Activated CD4-positive, CD25-positive, alpha-beta regulatory T cell treated with anti-CD3 and anti-CD28 coated beads, Interleukin-2, amount 50 U/mL, for 24 hours (primary cell): ENCODE data around the gene CDKAL1.
"Not testable (repeated sequence)": the region's sequence is repeated elsewhere in the genome, so short reads cannot be mapped to it uniquely, and the experiment has no call there.

ENCODE experiments used
- ATAC-seq, 2 donors: fragments of 150-1000 bp; cut with Tn5 transposase; one replicate each; pipeline ENCODE4 v1.10.0; 2021; ENCODE audit warnings: mild to moderate bottlenecking in 1 of 2, moderate library complexity in 1 of 2

The CDKAL1 gene

DNA sequence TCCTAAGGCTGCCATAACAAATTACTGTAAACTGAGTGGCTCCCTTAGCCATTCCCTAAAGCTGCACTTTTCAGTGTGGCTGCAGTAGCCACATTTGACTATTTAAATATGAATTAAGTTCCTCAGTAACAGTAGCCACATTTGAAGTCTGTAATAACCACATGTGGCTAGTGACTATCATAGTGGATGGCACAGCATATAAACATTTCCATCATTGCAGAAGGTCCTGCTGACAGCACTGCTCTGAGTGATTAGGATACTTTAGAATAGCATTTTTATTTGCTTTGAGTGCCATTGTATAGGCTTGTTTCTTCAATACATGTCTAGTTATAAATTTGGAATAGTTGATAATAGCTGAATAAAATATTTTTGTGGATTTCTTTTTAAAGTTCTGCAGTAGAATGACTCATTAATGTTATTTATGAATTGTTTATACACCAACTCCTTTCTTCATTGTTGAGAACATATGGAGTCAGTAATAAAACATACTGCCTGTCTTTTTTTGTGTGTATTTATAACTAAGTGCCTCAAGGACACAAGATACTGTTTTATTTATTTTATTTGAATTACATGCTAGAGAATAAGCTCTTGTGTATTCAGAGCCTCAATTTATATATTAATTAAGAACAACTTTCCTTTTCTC, 217.2 kb downstream of the CDKAL1 start:
- peak in 1 of 2 donors; percentile 36 for ATAC-seq

DNA sequence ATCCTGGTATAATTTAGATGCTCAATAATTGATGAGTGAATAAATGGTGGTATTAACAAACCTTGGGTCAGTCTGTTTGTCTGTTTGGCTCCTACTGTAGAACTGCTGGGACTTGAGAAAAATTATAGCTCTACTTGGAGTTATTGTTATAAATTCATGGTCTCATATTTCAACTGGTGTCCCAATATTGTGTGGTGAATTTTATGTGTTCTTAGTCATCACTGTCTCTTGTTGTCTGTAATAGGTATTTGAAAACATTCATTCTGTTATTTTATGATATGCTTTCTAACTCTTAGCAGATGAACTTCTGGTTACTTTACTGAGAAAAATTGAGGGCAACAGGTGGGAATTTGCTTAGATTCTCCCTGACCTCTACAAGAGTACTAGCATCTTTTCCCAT, 221.4 kb downstream of the CDKAL1 start:
- ATAC-seq, result no peak

DNA sequence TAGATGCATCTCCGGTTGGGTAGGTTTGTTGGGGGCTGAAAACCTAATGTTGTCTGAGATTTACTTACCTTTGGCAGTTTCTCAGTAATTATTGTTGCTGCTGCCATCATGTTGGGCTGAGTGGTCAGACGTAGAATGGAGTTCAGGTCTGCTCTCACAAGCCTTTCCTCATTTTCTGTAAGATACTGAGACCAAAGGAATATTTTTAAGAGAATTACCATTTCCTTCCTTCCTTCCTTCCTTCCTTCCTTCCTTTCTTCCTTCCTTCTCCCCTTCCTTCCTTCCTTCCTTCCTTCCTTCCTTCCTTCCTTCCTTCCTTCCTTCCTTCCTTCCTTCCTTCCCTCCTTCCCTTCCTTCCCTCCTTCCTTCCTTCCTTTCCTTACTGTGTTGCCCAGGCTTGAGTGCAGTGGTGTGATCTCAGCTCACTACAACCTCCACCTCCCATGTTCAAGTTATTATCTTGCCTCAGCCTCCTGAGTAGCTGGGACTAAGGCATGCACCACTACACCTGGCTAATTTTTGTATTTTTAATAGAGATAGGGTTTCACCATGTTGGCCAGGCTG, 222.4 kb downstream of the CDKAL1 start:
- not testable (repeated sequence) for ATAC-seq

DNA sequence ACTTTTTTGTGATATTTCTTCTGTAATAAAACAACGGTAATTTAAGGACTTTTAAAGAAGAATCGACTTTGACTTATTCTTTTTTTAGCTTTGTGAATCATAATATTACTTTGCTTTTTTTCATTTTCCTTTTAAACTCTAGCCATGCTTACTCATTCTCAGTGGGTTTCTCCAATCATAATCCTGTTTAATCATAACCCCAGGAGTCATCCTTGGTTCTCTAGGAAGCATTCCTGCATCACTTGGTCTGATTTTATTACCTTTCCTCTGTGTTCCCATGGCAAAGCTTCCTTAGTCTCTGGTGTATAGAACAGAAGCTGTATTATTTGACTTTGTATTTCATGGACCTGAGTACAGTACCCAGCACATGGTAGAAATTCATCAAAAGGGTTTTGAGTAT, 223.5 kb downstream of the CDKAL1 start:
- ATAC-seq, result no peak

DNA sequence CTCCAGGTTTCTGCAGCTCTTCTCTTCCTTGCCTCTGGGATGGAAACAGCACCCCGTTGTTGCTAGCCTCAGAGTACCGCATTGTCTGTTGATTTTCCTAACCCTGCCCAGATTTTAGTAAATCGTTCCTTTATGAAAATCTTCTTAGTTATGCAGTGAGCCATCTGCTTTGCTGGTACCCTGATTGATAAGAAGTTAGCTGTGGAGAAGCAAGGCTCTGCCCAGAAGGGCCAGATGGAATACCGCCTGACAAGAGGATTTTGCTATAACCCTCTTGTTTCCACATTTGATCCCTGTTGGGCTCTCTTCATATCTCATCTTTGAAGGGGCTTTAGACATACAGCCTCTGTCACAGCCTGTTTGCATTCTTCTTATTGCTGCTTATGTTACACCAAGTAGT, 229.0 kb downstream of the CDKAL1 start:
- ATAC-seq, result no peak

DNA sequence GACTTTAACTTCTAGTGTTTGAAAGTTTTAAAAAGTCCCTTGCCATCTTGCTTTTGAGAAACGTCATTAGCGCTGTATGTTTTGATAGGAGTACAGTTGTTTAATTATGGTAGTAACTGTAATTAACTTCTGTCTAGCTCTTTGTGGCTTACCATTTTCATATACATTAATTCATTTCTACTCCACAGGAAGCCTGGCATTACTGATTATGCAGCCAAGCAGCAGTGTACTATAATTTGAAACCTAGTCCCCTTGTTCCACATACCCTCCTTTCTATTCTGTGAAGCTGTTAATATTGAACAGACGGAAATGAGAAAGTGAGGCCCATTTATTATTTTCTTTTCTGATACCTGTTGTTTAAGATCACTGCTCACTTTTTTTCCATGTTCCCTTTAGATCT, 235.4 kb downstream of the CDKAL1 start:
- no peak for ATAC-seq

DNA sequence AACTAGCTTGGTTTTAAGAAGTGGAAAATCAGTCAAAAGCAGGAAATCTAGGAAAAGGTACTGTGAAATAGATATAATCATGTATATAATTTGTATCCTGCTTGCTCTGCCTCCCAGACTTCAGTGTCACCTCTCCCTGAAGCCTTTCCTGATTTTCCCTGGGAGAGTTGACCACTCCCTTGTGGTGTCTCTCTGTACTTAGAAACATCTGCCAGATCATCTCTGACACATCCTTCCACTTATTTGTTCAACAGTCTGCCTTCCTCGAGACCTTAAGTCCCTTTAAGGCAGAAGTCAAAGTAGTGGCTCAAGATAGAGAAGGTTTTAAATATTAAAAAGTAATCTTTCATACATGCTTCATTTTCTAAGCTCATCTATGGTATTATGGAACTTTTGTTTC, 236.5 kb downstream of the CDKAL1 start:
- no peak for ATAC-seq

DNA sequence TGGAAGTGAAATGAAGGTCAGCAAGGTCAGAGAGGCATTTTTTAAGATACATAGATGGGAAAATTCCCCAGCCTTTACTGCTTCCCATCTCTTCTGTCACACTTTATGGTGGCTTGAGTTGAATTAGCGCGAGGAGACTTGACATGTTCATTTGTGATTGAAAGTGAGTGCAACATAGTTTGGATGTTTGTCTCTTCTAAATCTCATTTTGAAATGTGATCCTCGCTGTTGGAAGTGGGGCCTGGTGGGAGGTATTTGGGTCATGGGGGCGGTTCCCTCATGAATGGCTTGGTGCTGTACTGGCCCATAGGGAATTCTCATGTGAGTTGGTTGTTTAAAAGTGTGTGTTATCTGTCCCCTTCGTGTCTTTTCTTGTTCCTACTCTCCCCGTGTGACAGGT, 237.2 kb downstream of the CDKAL1 start:
- ATAC-seq, result no peak

DNA sequence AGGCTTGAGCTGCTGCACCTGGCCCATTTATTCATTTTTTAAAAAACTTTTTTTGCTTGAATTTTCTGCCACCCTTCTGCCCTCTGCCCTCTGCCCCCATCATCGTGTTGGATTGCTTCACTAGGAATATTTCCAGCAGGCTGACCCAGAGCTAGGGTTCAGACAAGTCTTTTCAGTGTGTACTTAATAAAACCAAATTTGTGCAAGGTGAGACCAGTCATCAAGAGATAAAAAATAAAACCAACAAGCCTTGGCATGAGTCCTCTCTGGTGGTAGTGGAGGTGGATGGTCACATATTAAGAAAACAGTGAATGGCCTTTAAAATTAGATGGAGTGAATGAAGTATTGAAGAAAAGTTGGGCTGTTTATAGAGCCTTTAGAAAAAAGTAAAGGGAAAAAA, 239.6 kb downstream of the CDKAL1 start:
- no peak for ATAC-seq

DNA sequence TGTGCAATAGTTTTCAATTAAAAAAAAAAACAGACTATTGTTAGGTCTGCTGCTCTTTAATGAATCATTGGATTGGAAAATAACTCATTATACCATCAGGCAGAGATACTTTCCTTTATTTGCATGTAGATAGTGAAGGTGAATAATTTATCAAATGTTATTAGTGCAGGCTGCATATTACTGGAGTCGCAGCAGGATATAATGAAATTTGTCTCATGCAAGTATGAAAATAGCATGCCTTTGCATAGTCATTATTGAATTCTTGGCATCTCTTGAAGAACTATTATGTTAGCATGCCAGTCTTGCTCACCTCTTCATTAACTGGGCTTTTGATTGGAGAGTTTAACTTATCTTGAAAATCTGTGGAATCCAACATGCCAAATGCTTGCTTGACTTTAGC, 241.7 kb downstream of the CDKAL1 start:
- ATAC-seq, result no peak

DNA sequence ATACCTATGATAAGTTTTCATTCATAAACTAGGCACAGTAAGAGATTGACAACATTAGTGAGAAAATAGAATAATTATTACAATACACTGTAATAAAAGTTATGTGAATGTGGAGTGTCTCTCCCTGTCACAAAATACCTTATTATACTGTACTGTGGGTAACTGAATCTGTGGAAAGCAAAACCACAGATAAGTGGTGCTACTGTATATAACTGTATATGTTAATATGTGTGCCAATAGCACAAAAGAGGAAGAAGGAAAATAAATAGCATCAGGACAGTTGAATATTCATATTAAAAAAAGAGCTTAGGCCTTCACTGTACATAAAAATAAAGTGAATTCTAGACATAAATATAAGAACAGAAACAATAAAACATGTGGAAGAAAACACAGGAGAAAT, 243.5 kb downstream of the CDKAL1 start:
- no peak for ATAC-seq

DNA sequence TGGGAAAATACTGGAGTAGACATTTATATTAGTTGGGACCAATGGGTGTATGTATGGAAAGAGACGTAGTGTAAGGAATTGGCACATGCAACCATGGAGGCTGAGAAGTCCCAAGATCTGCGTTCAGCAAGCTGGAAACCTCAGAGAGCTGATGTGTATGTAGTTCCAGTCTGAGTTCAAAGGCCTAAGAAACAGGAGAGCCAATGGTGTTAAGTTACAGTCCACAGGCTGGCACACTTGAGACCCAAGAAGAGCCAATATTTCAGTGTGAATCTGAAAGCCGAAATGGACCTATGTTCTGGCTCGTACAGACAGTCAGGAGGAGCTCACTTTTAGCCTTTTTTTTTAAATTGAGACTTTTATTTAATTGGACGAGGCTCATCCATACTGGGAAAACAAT, 244.2 kb downstream of the CDKAL1 start:
- no peak for ATAC-seq

DNA sequence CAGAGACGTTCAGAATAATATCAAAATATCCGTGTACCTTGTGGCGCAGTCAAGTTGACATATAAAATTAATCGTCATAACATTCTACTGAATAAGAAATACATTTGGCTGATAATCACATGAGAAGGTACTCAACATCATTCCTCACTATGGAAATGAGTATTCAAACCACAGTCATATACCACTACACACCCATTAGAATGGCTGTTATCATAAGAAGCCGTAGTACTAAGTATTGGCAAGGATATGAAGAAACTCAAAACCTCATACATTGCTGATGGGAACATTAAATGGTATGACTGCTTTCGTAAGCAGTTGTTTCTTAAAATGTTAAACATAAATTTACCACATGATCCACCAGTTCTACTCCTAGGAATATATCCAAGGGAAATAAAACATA, 244.7 kb downstream of the CDKAL1 start:
- ATAC-seq, result peak; percentile 38 to 65

DNA sequence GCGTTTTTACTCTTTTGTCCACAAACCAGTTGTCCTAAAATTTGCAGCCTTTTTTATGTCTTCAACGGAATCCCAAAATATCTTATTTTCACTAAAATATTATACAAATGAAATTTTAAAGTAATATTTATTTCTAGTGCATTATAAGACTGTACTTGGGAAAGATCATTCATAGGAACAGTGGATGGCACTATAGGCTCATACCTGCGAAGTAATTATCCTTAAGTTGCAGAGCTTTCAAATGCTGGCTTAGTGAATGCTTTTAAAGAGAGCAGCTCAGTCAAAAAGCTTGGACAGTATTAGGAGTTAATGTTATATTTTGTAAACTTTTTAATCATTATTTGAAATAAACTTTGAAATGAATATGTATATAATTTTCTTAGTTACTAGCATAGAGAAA, 254.9 kb downstream of the CDKAL1 start:
- ATAC-seq, result no peak

DNA sequence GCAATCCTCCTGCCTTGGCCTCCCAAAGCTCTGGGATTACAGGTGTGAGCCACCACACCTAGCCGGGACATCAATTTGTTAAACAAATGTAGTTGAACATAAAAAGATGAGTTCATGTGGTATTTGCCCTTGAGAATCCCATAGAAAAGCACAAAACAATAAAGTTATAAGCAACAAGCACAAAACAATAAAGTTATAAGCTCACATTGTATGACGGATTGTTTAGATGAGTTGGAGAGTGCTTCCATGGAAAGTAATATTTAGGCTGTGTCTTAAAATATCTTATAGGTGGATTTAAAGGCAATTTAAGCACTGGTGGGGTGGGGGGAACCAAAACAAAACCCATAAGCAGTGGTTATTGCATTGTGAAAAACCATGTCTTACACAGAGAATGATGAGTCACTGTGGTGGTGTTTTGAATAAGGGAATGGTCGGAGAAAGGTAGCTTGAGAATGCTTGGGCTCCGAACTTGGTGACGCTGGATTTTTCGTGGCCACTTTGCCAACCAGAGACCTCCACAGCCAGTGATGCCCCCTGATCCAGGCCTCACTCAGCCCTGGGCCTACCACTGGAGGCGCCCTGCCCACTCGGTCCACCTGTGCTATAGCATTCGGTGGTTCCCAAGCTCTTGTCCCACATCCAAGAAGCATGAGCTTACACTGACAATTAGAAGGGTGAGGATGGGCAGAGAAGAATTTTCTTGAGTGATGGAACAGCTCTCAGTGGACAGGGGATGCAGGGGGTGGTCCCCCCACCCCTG, 256.0 kb downstream of the CDKAL1 start:
- no peak for ATAC-seq

DNA sequence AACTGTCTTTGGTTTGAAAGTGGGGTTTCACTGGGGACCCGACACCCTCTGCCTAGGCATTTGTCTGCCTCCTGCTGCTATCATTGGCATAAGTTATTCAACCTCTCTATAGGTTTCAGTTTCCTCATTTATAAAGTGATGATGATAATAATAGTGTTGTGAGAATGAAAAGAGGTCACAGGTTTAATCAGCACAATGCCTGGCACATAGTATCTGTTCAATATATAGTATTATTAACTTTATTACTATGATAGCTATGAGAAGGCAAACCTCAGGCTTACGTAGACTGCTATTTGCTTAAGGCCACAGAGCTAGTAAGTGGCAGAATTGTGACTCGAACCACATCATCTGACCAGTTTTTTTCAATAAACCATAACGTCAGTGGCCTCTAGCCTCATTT, 256.8 kb downstream of the CDKAL1 start:
- peak in 1 of 2 donors; percentile 33 for ATAC-seq

DNA sequence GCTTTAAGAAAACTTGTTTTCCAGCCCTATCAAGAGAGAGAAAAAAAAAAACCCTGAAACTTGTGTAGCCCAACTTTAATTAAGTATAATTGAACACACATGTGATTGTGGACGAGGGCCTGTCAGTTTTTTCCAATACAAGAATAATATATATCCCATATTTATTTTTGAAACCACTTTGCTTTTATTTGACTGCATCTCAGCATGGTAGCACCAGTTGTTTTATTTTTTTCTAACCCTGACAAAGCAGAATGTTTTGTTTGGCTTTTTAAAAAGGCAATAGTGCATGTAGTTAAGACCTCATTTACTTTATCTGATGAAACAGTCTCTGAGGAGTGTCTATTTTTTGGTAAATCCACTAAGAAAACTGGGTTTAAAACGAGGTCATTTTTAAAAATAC, 257.7 kb downstream of the CDKAL1 start:
- no peak for ATAC-seq

DNA sequence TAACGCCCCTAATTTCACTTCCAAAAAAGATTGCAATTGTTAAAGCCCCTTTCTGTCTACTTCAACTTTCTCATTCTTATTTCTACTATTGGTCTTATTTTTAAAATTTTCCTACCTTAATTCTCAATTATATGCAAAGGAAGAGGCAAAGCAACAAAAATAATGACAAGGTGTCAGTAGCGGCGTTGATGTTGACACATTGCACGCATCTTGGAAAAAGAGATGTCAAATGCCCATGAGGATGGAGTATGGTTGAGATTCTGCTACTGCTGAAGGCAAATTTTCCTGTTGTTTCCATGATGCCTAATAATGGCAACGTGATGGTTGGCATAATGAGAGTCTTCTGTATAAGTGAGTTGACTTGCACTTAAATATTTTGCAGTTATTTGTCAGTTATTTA, 258.9 kb downstream of the CDKAL1 start:
- ATAC-seq, result no peak

DNA sequence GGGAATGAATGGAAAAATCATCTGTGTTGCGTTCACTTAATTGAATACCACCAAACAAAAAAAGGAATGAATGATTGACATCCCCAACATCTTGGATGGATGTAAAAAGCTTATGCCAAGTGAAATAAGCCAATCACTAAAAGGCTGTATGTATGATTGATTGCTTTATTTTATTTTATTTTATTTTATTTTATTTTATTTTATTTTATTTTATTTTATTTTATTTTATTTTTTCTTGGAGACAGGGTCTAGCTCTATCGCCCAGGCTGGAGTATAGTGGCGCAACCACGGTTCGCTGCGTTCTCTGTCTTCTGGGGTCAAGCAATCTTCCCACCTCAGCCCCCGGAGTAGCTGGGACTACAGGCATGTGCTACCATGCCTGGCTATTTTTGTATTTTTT, 263.3 kb downstream of the CDKAL1 start:
- ATAC-seq, result no peak

DNA sequence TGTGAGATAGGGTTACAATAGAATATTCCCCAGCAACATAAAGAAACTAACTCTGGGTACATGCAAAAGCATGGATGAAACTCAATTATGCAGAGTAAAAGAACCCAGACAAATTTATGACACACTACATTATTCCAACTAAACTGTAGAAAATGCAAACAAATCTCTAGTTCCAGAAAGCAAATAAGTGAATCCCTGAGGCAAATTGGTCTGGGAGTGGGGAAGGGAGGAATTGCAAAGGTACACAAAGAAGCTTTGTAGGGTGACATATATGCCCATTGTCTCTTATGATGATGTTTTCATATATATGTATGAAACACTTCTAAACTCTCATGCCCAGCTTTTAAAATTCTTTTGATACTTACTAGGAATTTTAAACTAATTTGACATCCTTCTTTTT, 266.0 kb downstream of the CDKAL1 start:
- ATAC-seq, result no peak

DNA sequence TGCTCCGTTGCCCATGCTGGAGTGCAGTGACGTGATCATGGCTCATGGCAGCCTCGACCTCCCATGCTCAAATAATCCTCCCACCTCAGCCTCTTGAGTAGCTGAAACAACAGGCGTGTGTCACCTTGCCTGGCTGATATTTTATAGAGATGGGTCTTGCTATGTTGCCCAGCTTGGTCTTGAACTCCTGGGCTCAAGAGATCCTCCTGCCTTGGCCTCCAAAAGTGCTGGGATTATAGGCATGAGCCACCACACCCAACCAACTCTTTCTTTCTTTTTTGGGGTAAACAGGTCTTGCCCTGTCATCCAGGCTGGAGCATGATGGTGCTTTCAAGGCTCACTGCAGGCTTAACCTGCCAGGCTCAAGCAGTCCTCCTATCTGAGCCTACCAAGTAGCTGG, 266.4 kb downstream of the CDKAL1 start:
- no peak for ATAC-seq

DNA sequence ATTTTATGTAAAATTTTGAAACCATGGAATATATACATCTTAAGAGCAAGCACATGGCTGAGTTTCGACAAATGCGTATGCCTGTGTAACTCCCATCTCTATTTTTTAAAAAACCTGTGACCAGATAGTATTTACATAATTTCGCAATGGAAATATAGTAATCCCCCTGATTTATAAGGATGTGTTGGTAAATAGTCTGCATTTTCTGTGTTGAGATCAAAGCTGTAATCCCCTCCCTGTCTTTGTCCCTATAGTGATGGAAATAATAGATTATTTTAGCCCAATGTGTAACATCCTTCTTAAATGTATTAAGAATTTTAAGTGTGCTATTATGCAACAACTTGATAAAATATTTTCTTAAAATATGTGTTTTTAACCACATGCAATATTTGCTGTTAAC, 267.3 kb downstream of the CDKAL1 start:
- ATAC-seq, result no peak

DNA sequence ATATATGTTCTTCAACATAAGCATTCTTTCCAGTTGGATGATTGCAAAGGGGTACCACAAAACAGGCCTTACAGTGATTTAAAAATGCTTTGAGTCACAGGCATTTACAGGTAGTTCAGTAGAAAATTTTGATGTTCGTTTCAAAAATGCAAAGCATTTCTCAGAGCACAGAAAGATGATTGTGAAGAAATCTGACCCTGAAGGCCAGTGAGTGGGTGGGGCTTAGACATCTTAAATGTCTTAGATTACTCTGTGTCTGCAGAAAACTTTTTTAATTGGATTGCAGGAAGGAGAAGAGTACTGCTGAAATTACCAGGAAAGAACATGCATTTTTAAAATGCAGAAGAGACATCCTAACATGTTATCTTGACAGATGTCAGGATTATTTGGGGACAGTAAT, 268.3 kb downstream of the CDKAL1 start:
- no peak for ATAC-seq

DNA sequence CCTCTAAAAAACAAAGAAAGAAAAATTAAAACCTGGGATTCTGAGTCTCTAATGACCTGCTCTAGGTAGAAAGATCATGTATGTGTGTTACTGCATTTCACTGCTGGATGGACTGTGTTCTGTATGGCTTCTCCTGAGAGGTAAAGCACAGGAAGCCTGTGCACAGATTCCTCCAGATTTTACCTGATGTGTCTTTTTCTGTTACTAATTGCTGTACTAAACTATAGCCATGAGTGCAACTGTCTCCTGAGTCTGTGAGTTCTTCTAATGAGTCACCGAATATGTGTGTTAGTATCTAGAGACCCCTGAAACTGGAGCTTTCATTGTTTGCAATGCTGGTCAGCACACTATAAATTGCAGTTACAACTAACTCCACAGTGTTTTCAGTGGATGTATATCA, 270.8 kb downstream of the CDKAL1 start:
- ATAC-seq, result no peak

DNA sequence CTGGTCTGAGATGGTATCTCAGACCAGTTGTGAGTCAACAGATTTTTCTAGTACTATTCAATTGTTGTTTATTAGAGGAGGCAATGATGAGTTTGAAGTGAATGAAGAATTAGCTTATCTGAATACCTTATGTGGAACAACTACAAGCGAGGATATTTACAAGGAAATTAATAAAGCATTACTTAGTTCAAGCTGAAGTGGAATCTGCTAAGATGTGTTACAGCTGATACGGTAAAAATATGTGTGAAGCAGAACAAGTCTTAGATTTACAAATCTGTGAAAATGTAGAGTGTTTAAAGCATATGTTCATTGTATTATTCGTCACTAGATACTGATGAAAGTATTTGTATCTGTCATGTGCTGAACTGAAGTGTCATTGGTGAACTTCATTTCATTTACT, 272.4 kb downstream of the CDKAL1 start:
- no peak for ATAC-seq
